HG02759 (cell line): Measurements from ENCODE around the gene EPG5.
"Not testable (repeated sequence)": the region's sequence is repeated elsewhere in the genome, so short reads cannot be mapped to it uniquely, and the experiment has no call there.

ENCODE experiments used
- ATAC-seq: cut with Tn5 transposase; IDR thresholded peaks from one replicate; pipeline ENCODE4 v1.9.1; 2021; ENCODE audit warnings: mild to moderate bottlenecking, moderate library complexity; ENCODE audit not compliant: unreplicated experiment

EPG5 gene

GRCh38 chr18:45870419-45870818, 96.7 kb downstream of the EPG5 start:
- ATAC-seq, result no peak

GRCh38 chr18:45865466-45865865, 101.7 kb downstream of the EPG5 start:
- ATAC-seq, result no peak

GRCh38 chr18:45864081-45864480, 103.0 kb downstream of the EPG5 start:
- ATAC-seq, result no peak

- no peak for ATAC-seq
These were observed 103.7 kb downstream of the EPG5 start for GRCh38 chr18:45863469-45863868.

- ATAC-seq, result no peak
These were observed 105.2 kb downstream of the EPG5 start for GRCh38 chr18:45861926-45862325.

- ATAC-seq, result no peak
These were observed 106.2 kb downstream of the EPG5 start for GRCh38 chr18:45860971-45861370.

- no peak for ATAC-seq
These were observed 106.6 kb downstream of the EPG5 start for GRCh38 chr18:45860492-45860891.

GRCh38 chr18:45859334-45859733, 107.8 kb downstream of the EPG5 start:
- no peak for ATAC-seq

GRCh38 chr18:45856531-45856930, 110.6 kb downstream of the EPG5 start:
- ATAC-seq, result no peak

- ATAC-seq, result no peak
These were observed 113.0 kb downstream of the EPG5 start for GRCh38 chr18:45854036-45854586.

GRCh38 chr18:45852631-45853030, 114.5 kb downstream of the EPG5 start:
- no peak for ATAC-seq

GRCh38 chr18:45851161-45851925, 115.8 kb downstream of the EPG5 start:
- no peak for ATAC-seq

GRCh38 chr18:45850021-45850420, 117.1 kb downstream of the EPG5 start:
- ATAC-seq, result peak; percentile 52

- ATAC-seq, result peak; percentile 28
These were observed 117.6 kb downstream of the EPG5 start for GRCh38 chr18:45849529-45849928.

- not testable (repeated sequence) for ATAC-seq
These were observed 118.5 kb downstream of the EPG5 start for GRCh38 chr18:45848643-45849042.

GRCh38 chr18:45847119-45847518, 120.0 kb downstream of the EPG5 start:
- no peak for ATAC-seq

GRCh38 chr18:45845410-45845809, 121.7 kb downstream of the EPG5 start:
- ATAC-seq, result no peak

GRCh38 chr18:45844938-45845337, 122.2 kb downstream of the EPG5 start:
- no peak for ATAC-seq

- no peak for ATAC-seq
These were observed 124.1 kb downstream of the EPG5 start for GRCh38 chr18:45843019-45843418.

- ATAC-seq, result no peak
These were observed 125.2 kb downstream of the EPG5 start for GRCh38 chr18:45841765-45842442.

GRCh38 chr18:45841060-45841764, 125.9 kb downstream of the EPG5 start:
- no peak for ATAC-seq
